GM12872 (cell line): ENCODE results near the gene PLAU.

ENCODE experiments used
- TF ChIP-seq, protein P1 (sequence below): IDR thresholded peaks from 3 replicates; pipeline ENCODE4 v1.5.1; 2011; ENCODE audit warnings: low read depth, mild to moderate bottlenecking, low read length, moderate library complexity; ENCODE audit not compliant: insufficient read depth

The PLAU gene

DNA sequence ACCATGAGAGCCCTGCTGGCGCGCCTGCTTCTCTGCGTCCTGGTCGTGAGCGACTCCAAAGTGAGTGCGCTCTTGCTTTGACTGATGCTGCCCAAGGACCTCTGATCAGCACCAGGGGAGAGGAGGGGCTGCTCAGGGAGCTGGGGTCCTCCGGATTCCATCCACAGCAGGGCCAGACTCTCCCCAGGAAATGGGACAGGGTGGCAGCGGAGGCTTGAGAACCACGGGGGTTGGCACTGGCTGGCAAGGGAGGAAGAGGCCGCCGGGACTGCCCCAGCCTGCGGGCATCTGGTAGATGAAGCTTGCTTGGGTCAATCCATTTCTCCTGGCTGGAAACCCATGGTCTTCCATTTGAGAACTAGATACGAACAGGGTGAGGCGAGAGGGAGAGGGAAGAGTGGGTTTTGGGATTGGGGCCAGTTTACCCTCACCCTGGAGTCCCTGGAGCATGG is 647 bp downstream of the PLAU start:
- TF ChIP-seq, protein P1, sequence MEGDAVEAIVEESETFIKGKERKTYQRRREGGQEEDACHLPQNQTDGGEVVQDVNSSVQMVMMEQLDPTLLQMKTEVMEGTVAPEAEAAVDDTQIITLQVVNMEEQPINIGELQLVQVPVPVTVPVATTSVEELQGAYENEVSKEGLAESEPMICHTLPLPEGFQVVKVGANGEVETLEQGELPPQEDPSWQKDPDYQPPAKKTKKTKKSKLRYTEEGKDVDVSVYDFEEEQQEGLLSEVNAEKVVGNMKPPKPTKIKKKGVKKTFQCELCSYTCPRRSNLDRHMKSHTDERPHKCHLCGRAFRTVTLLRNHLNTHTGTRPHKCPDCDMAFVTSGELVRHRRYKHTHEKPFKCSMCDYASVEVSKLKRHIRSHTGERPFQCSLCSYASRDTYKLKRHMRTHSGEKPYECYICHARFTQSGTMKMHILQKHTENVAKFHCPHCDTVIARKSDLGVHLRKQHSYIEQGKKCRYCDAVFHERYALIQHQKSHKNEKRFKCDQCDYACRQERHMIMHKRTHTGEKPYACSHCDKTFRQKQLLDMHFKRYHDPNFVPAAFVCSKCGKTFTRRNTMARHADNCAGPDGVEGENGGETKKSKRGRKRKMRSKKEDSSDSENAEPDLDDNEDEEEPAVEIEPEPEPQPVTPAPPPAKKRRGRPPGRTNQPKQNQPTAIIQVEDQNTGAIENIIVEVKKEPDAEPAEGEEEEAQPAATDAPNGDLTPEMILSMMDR, result no peak

- TF ChIP-seq, protein P1, result no peak
Observed at GRCh38 chr10:73914036-73914435, 3.1 kb downstream of the PLAU start.

DNA sequence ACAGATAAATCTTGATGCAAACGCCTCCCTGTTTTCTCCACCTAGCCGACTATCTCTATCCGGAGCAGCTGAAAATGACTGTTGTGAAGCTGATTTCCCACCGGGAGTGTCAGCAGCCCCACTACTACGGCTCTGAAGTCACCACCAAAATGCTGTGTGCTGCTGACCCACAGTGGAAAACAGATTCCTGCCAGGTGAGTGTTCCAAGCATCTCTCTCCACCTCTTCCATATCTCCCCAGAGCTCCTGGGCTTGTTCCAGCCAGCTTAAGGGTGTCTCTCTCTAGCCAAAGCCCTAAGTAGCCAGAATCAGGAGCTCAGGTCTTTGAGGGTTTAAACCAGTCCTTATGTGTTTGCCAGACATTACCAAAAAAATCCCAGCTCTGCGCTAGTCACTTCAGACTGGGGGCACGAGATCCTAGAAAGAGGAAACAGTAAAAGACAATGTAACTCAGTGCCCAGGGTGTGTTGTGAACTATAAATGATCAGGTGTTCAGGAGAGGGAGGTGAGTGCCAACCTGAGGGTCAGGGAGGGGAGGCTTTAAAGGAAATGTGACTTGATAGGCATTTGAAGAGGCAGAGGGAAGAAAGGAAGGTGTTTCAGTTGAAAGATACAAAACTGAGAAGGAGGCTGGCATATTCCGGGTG is 4.4 kb downstream of the PLAU start:
- TF ChIP-seq, protein P1, result no peak

DNA sequence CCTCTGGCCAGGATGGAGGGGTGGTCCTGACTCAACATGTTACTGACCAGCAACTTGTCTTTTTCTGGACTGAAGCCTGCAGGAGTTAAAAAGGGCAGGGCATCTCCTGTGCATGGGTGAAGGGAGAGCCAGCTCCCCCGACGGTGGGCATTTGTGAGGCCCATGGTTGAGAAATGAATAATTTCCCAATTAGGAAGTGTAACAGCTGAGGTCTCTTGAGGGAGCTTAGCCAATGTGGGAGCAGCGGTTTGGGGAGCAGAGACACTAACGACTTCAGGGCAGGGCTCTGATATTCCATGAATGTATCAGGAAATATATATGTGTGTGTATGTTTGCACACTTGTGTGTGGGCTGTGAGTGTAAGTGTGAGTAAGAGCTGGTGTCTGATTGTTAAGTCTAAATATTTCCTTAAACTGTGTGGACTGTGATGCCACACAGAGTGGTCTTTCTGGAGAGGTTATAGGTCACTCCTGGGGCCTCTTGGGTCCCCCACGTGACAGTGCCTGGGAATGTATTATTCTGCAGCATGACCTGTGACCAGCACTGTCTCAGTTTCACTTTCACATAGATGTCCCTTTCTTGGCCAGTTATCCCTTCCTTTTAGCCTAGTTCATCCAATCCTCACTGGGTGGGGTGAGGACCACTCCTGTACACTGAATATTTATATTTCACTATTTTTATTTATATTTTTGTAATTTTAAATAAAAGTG is 6.0 kb downstream of the PLAU start:
- TF ChIP-seq, protein P1, result no peak

- TF ChIP-seq, protein P1, result no peak
Observed at GRCh38 chr10:73917566-73918305, 6.8 kb downstream of the PLAU start.

DNA sequence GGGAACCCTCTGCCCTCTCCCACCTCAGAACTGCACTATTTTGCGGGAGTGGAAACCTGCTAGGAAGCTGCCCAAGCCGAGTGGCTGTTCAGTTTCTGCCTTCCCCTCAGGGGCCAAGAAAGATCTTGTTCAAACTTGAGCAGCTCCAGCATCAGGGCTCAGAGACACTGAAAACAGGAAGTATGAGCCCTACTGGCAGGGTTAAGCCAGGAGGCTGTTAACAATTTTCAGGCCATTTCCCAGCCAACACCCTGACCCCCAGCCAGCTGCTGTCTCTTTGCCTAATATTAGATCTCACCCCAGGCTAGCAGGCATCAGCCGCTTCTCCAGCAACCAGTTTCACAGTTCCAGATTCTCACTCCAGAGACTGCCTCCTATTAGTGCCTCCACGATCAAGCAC is 9.2 kb downstream of the PLAU start:
- TF ChIP-seq, protein P1, result 0 out of 3 replicates have a peak, but pooled peaks have one; percentile 5
